Caco-2 (cell line): ENCODE data around the gene MCM3AP. TPM values are rescaled to one million over a fixed set of nuclear protein-coding genes. Genes with fewer than 3 reads are reported as not detected.

Experiments
- Bru-seq: library from RNA; stranded (reverse); fragments of 400-500 nt; gene quantifications from one replicate; lab custom pipeline; 2021; lab: Mats Ljungman, UMichigan
- BruChase-seq, 2 experiments: library from RNA; stranded (reverse); fragments of 400-500 nt; gene quantifications; one replicate each; lab custom pipeline; 2021; lab: Mats Ljungman, UMichigan
- BruUV-seq: library from RNA; stranded (reverse); fragments of 400-500 nt; replicated peaks from 2 replicates; lab custom pipeline; 2021; lab: Mats Ljungman, UMichigan
- CTCF ChIA-PET: fragments of 300-600 bp; sonication (Branson Sonifier 250); formaldehyde crosslinking; loops from one replicate; lab custom pipeline; 2022; ENCODE audit warnings: antibody characterized with exemption; lab: Charles Lee
- POLR2A ChIA-PET: fragments of 300-600 bp; sonication (Branson Sonifier 250); formaldehyde crosslinking; loops from one replicate; lab custom pipeline; 2022; ENCODE audit warnings: antibody characterized with exemption; lab: Charles Lee
- DNase-seq, 2 experiments: peaks; one replicate each; pipeline versions ENCODE4 v3.0.0 to v3.0.0-alpha.2; 2020 to 2022
- H3K27me3 ChIP-seq: replicated peaks from 2 replicates; pipeline ENCODE4 v1.6.0; 2011; ENCODE audit warnings: low read length; ENCODE audit not compliant: control insufficient read depth, insufficient read depth
- H3K36me3 ChIP-seq: 2 replicates; pipeline ENCODE4 v1.5.1; 2011; ENCODE audit warnings: low read length; ENCODE audit not compliant: control insufficient read depth, insufficient read depth
- H3K4me1 ChIP-seq: fragments of 250-450 bp; sonication (Bioruptor Pico); 2 replicates; pipeline ENCODE4 v1.5.1; 2020; ENCODE audit warnings: mild to moderate bottlenecking
- H3K4me3 ChIP-seq: 2 replicates; pipeline ENCODE4 v1.5.1; 2011; ENCODE audit warnings: low read depth, mild to moderate bottlenecking, control low read depth, low read length
- H3K9me3 ChIP-seq: fragments of 250-450 bp; sonication (Bioruptor Pico); 2 replicates; pipeline ENCODE4 v1.5.1; 2020; ENCODE audit warnings: mild to moderate bottlenecking, moderate library complexity
- H3K27ac Mint-ChIP-seq: one replicate; pipeline ENCODE4 v1.8.0; 2022; ENCODE audit warnings: mixed read lengths; ENCODE audit not compliant: unreplicated experiment
- H3K27me3 Mint-ChIP-seq: one replicate; pipeline ENCODE4 v1.8.0; 2022; ENCODE audit warnings: mixed read lengths; ENCODE audit not compliant: insufficient read depth, unreplicated experiment
- H3K36me3 Mint-ChIP-seq: one replicate; pipeline ENCODE4 v1.8.0; 2022; ENCODE audit warnings: mild to moderate bottlenecking, mixed read lengths; ENCODE audit not compliant: insufficient read depth, unreplicated experiment
- H3K4me1 Mint-ChIP-seq: one replicate; pipeline ENCODE4 v1.8.0; 2022; ENCODE audit warnings: low read depth, mixed read lengths; ENCODE audit not compliant: unreplicated experiment
- H3K4me3 Mint-ChIP-seq: one replicate; pipeline ENCODE4 v1.8.0; 2022; ENCODE audit warnings: mild to moderate bottlenecking, moderate library complexity, mixed read lengths; ENCODE audit not compliant: unreplicated experiment
- H3K9me3 Mint-ChIP-seq: one replicate; pipeline ENCODE4 v1.8.0; 2022; ENCODE audit warnings: mixed read lengths; ENCODE audit not compliant: unreplicated experiment
- intact Hi-C: fragments of 100-400 bp; cut with micrococcal nuclease; formaldehyde crosslinking; loops from one replicate; pipeline ENCODE4 v1.10.0; 2022; ENCODE audit not compliant: unreplicated experiment
- long read RNA-seq: library from polyadenylated mRNA; stranded (forward); transcript quantifications from one replicate; pipeline ENCODE4 v2.0.0, GENCODE V29; 2022
- total RNA-seq: library from RNA; stranded (reverse); gene quantifications from 2 replicates; pipeline ENCODE4 v1.2.3, GENCODE V29; 2022
- TF ChIP-seq, protein P1 (sequence below), 2 experiments: fragments of 200-600 bp in 1 of 2; IDR thresholded peaks; 1 replicate in 1 of 2; 2 replicates in 1 of 2; pipeline versions ENCODE4 v1.5.1 to v1.8.0; 2011 to 2022; ENCODE audit warnings: antibody characterized with exemption in 1 of 2, control low read depth in 1 of 2, inconsistent platforms in 1 of 2, low read depth in 1 of 2, low read length in 1 of 2, mild to moderate bottlenecking in 1 of 2, moderate library complexity in 1 of 2; ENCODE audit not compliant: insufficient read depth in 1 of 2, severe bottlenecking in 1 of 2, unreplicated experiment in 1 of 2

Gene MCM3AP
- total RNA-seq (88.1 and 102 TPM in 2 replicates), Bru-seq, nascent RNA (percentile 77 among the genes with signal in this experiment), BruChase-seq, experiment 1, labeled RNA remaining after a 2-hour chase (percentile 87 among the genes with signal in this experiment), BruChase-seq, experiment 2, labeled RNA remaining after a 6-hour chase (percentile 88 among the genes with signal in this experiment)
- long read RNA-seq, full-length matches to known transcripts = 3 of 63 reads
- long read RNA-seq, partial matches to known transcripts = 43 of 63 reads
- long read RNA-seq, other reads (novel, unspliced or antisense) = 17 of 63 reads

DNA sequence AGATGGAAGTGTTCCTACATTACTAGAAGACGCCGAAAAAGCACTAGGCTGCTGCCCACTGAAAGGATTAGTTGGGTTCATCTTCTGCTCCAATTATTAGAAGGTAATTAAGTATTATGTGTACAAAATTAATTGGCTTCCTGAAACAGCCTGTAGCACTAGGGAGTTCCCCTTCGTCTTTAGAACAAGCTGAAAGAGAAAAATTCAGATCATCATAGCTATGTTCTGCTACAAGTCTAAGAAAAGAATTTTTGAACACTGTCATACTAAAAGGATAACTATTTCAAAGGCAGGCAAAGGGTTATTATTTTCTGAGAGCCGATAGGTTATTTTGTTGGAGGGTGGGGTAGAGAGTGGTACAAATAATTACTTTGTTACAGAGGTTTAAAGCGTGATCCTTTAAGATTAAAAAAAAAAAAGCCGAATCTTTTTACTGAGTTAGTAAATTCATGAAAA, at the start of gene MCM3AP:
TSS of gene MCM3AP (minus strand) at position 406 of the 456 bp plus-strand sequence. CDS start at position 81, 325 bp downstream.
- Histone ChIP-seq H3K27me3 (no peaks in the 10 kb centered on the region), H3K4me1 (peaks cover 12% of the 10 kb centered on the region), H3K4me3 (peak within 1 kb of the TSS; percentile 68), H3K9me3 (no peaks in the 10 kb centered on the region), H3K36me3 (no peaks in the 10 kb centered on the region)
- Mint-ChIP-seq H3K36me3 (peaks cover 40% of the 10 kb centered on the region), H3K27me3 (no peaks in the 10 kb centered on the region), H3K27ac (peak within 1 kb of the TSS; percentile 82), H3K4me3 (peak within 1 kb of the TSS; percentile 88), H3K4me1 (peaks cover 7% of the 10 kb centered on the region), H3K9me3 (no peaks in the 10 kb centered on the region)
- BruUV-seq = TSS peak; percentile 55
- CTCF ChIA-PET = interaction anchor here (1.2 to 2.2 kb wide), 2 partner anchors 40 to 315 kb away, joined by 3 to 8 read pairs; no protein-coding TSS in a partner anchor
- intact Hi-C loops = no loop called here
- no peak for DNase-seq
- POLR2A ChIA-PET = interaction anchor here (0.6 kb wide), 2 partner anchors 723 to 929 kb away, joined by 3 to 4 read pairs; no protein-coding TSS in a partner anchor
- TF ChIP-seq, protein P1, sequence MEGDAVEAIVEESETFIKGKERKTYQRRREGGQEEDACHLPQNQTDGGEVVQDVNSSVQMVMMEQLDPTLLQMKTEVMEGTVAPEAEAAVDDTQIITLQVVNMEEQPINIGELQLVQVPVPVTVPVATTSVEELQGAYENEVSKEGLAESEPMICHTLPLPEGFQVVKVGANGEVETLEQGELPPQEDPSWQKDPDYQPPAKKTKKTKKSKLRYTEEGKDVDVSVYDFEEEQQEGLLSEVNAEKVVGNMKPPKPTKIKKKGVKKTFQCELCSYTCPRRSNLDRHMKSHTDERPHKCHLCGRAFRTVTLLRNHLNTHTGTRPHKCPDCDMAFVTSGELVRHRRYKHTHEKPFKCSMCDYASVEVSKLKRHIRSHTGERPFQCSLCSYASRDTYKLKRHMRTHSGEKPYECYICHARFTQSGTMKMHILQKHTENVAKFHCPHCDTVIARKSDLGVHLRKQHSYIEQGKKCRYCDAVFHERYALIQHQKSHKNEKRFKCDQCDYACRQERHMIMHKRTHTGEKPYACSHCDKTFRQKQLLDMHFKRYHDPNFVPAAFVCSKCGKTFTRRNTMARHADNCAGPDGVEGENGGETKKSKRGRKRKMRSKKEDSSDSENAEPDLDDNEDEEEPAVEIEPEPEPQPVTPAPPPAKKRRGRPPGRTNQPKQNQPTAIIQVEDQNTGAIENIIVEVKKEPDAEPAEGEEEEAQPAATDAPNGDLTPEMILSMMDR (IDR thresholded peaks at IDR 0.05; ENCODE audit: insufficient read depth in 1 of 2, low read depth in 1 of 2, low read length in 1 of 2, severe bottlenecking in 1 of 2, unreplicated experiment in 1 of 2) = no peak

DNA sequence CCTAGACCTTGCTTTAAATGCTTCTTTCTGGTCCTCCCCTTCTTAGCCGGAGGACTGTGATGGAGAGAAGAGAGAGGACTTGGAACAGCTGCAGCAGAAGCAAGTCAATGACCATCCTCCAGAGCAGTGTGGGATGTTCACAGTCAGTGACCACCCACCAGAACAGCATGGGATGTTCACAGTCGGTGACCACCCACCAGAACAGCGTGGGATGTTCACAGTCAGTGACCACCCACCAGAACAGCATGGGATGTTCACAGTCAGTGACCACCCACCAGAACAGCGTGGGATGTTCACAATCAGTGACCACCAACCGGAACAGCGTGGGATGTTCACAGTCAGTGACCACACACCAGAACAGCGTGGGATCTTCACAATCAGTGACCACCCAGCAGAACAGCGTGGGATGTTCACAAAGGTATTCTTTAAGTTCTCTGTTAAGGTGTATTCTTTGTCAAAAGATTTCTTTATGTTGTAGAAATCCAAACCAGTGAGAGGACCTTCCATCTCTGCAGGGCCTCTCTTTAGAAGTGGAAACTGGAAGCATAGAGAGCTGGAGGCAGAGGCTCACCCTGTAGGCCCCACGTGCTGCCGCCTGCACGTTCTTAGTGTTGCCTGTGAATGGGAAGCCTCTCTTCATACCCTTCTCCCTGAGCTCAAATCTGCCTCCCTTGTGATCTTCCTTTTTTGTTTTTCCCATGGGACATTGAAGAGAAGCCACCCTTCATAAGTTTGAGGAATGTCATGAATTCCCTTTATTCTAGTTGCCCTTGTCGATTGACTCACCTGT, 49.1 kb upstream of the MCM3AP start:
- no peaks in the 10 kb centered on the region for H3K4me1 Mint-ChIP-seq
- H3K9me3 Mint-ChIP-seq = no peaks in the 10 kb centered on the region
- TF ChIP-seq, protein P1 (IDR thresholded peaks at IDR 0.05; ENCODE audit: insufficient read depth in 1 of 2, low read depth in 1 of 2, low read length in 1 of 2, severe bottlenecking in 1 of 2, unreplicated experiment in 1 of 2) = no peak
- H3K27ac Mint-ChIP-seq = no peak overlapping the region
- ChIA-PET POLR2A (no interaction called here), CTCF (no interaction called here)
- Histone ChIP-seq H3K27me3 (no peaks in the 10 kb centered on the region), H3K36me3 (no peaks in the 10 kb centered on the region), H3K9me3 (no peaks in the 10 kb centered on the region), H3K4me3 (no peak overlapping the region), H3K4me1 (peaks cover 5% of the 10 kb centered on the region; the same call in 1 of the 2 replicates)
- H3K27me3 Mint-ChIP-seq = no peaks in the 10 kb centered on the region
- intact Hi-C loops = no loop called here
- no peak overlapping the region for H3K4me3 Mint-ChIP-seq
- peaks cover 79% of the 10 kb centered on the region for H3K36me3 Mint-ChIP-seq
- DNase-seq = no peak
- BruUV-seq = no TSS peak

DNA sequence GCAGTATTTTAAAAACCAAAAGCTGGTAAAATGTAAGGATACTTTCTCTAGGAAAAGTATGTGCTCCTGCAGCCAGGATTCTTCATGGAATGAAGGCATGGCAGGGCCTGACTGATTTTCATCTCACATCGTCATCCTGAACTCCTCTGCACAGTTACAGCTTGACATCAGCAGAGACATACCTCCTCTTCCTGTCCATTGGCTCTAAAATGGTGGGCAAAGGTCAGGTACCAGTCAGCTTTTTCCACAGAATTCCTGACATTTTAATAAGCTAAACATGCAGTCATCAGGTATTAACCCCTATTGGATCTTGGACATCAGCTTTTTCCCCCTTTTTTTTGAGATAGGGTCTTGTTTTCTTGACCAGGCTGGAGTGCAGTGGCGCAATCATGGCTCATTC, 44.4 kb upstream of the MCM3AP start:
- ChIA-PET POLR2A (no interaction called here), CTCF (no interaction called here)
- Mint-ChIP-seq H3K4me3 (no peak overlapping the region), H3K4me1 (peaks cover 15% of the 10 kb centered on the region), H3K36me3 (peaks cover 76% of the 10 kb centered on the region), H3K9me3 (no peaks in the 10 kb centered on the region), H3K27me3 (no peaks in the 10 kb centered on the region), H3K27ac (no peak overlapping the region)
- no TSS peak for BruUV-seq
- Histone ChIP-seq H3K36me3 (no peaks in the 10 kb centered on the region), H3K4me3 (no peak overlapping the region), H3K9me3 (no peaks in the 10 kb centered on the region), H3K4me1 (peaks cover 17% of the 10 kb centered on the region), H3K27me3 (no peaks in the 10 kb centered on the region)
- TF ChIP-seq, protein P1 (IDR thresholded peaks at IDR 0.05; ENCODE audit: insufficient read depth in 1 of 2, low read depth in 1 of 2, low read length in 1 of 2, severe bottlenecking in 1 of 2, unreplicated experiment in 1 of 2) = no peak
- intact Hi-C loops = no loop called here
- no peak for DNase-seq
